Measurements from ENCODE around the gene PDCD6IP.
"Not testable (repeated sequence)": the region's sequence is repeated elsewhere in the genome, so short reads cannot be mapped to it uniquely, and the experiment has no call there.

PDCD6IP gene, protein sequence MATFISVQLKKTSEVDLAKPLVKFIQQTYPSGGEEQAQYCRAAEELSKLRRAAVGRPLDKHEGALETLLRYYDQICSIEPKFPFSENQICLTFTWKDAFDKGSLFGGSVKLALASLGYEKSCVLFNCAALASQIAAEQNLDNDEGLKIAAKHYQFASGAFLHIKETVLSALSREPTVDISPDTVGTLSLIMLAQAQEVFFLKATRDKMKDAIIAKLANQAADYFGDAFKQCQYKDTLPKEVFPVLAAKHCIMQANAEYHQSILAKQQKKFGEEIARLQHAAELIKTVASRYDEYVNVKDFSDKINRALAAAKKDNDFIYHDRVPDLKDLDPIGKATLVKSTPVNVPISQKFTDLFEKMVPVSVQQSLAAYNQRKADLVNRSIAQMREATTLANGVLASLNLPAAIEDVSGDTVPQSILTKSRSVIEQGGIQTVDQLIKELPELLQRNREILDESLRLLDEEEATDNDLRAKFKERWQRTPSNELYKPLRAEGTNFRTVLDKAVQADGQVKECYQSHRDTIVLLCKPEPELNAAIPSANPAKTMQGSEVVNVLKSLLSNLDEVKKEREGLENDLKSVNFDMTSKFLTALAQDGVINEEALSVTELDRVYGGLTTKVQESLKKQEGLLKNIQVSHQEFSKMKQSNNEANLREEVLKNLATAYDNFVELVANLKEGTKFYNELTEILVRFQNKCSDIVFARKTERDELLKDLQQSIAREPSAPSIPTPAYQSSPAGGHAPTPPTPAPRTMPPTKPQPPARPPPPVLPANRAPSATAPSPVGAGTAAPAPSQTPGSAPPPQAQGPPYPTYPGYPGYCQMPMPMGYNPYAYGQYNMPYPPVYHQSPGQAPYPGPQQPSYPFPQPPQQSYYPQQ

DNA sequence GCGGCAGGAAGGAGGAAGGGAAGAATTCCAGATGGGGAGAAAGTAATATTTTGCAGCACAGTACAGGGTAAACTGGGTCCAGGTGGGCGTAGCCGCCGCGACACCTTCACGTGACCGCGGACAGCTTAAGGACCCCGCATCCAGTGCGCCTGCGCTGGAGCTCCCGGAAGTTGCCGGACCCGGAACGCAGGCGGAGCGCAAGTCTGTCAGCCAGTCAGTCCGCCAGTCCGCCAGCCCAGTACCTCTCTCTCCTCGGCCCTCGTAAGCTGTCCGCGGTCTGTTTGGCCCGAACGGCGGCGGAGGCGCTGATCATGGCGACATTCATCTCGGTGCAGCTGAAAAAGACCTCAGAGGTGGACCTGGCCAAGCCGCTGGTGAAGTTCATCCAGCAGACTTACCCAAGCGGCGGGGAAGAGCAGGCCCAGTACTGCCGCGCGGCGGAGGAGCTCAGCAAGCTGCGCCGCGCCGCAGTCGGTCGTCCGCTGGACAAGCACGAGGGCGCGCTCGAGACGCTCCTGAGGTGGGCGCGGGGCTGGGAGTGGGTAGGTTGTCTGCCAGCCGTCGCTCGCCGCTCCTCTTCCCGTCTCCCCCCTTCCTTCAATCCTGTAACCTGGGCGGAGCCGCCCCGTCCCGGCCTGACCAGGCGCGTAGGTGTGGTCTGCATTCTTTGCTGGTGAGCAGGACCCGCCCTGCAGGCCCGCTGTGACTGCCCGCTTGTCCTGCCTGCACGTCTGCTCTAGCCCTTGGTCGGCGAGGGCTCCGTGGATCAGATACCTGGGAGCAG, at the start of gene PDCD6IP:
Gene PDCD6IP (plus strand): TSS at position 213 of the 784 bp plus-strand sequence. CDS start 99 bp downstream, at position 312.
- DNase-seq (ENCODE audit: low spot score), result peak; percentile 93

DNA sequence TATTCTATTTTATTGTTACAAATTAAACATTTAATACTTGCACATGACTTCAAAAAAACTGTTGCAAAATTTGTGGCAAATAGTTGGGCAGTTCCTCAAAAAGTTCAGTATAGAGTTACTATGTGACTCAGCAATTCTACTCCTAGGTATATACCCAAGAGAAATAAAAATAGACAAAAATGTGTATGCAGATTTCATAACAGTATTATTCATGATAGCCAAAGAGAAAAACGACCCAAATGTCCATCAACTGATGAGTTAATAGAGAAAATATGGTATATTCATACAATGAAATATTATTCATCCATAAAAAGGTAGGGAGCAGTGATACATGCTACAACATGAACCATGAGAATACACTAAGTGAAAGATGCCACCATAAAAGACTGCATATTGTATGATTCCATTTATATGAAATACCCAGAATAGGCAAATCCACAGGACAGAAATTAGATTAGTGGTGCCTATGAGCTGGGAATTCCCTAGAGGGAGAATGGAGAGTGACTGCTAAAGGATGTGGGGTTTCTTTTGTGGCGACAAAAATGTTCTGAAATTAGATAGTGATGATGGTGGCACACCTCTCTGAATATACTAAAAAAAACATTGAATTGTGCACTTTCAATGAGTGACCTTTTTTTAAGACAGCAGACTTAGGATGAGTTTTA, 48.8 kb upstream of the PDCD6IP start:
- peak; percentile 5 for DNase-seq (ENCODE audit: low spot score)

DNA sequence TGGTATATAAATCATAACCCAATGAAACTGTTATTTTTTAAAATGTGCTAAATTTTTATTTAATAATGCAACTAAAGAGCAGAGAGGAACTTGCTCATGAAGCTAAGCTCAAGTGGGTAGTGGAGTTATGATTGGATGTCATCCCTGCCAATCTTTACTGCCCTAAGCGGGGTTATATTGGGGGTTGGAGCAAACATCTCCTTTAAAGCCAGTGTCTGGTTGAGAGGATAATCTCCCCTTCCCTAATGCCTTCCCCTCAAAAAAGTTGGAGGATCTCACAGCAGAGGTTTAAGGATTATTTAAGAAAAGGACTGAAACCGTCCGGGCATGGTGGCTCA, 48.2 kb upstream of the PDCD6IP start:
- no peak for DNase-seq (ENCODE audit: low spot score)

DNA sequence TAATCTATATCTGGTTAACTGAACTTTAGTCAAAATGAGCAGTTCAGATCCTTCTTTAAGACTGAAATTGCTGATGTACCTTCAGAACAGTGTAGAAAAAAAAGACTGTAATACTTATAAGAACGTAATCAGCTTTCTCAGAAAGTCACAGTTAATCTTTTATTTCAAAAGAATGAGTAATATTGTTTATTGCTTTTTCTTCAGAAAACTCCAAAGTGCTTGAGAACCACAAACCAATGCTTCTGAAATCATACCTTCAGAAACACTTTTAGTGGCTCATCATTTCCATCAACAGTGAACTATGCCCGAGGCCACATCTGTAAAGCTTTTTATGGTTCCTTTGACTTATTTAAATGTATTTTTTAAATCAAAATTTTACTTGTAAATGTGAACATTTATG, 47.1 kb upstream of the PDCD6IP start:
- peak; percentile 17 for DNase-seq (ENCODE audit: low spot score)

DNA sequence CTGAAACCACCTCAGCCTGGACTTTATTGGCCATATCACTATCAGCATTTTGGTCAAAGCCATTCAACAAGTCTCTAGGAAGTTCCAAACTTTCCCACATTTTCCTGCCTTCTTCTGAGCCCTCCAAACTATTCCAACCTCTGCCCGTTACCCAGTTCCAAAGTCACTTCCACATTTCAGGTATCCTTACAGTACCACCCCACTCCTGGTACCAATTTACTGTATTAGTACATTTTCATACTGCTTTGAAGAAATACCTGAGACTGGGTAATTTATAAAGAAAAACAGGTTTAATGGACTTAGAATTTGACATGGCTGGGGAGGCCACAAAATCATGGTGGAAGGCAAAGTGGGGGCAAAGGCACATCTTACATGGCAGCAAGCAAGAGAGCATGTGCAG, 44.0 kb upstream of the PDCD6IP start:
- DNase-seq (ENCODE audit: low spot score), result not testable (repeated sequence)

DNA sequence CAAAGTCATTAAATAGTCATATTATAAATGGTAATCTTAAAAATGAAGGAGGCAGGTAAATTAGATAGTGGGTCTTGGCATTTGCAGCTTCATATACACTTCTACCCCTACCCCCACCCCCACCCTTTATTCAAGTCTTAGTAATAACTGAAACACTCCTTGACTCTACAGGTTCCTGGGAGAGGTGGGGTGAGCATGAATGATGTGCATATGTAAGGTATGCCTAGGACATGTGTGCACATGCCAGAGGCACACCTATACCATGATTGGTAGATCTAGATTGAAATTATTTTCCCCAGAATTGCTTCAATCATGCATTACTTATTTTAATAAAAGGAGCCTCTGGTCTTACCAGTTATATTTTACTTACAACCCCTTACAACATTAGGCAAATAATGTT, 40.1 kb upstream of the PDCD6IP start:
- no peak for DNase-seq (ENCODE audit: low spot score)

DNA sequence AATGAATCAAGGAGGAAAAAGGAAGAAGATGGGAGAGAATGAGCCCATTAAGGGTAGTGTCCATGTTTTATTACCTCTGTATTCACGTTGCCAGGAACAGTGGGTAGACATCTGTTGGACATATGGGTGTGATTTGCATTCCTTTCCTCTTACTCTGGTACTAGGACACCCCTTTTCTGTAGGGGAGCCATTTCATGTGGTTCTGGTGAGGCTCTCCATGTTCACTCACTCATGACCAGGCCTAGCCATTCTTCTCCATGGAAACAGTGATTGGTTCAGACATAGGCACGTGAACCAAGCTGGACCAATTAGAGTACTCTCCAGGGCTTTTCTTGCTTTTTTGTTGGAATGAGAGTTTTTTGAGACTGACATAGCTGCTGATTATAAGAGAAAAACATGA, 39.6 kb upstream of the PDCD6IP start:
- DNase-seq (ENCODE audit: low spot score), result no peak

DNA sequence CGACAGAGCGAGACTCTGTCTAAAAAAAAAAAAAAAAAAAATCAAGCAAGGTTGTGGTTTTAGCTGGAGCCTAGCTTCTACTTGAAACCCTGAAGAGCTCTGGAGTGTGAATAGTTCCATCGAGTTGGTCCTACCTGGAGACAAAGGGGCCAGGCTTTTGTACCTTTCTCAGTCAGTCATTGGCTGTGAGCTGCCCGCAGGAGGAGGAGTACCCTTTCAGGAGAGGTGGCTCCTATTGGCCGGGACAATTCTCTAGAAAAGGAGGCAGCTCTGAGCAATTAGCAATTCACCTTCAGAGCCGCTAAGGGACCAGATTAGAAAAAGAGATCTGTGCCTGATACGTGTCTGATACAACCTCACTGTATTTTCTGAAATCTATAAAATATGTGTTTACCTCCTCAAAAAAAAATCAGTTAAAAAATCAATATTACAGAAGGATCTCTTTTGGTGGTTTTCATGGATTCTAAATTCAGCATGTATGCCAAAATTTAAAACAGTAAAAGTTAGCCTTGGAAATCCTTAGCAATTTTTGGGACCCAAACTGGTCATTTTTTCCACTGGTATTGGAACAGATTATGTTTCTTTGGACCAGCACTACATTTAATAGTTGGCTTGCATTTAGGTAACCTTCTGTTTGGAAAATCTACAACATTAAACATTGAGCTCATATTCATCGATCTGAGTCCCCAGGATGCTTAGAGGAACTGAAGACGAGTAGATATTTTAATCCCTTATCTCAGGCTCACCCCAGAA, 29.7 kb upstream of the PDCD6IP start:
- no peak for DNase-seq (ENCODE audit: low spot score)

DNA sequence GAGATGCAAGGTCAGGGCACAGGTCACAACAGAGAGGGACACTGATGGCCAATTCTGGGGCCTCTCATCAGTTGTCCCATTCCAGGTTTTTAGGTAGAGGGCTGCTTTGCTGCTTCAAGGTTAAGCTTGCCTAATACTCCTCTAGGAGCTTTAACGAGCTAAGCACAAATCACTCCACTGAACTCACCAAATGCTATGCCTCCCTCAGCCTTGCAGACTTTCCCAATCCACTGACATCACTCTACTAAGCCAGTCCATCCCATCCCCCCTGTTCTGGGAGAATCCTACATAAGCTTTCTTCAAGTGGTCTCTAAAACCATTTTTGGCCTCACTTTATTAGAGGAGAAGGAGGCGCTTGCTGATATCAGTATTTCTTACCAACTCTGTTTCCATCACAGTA, 24.8 kb upstream of the PDCD6IP start:
- no peak for DNase-seq (ENCODE audit: low spot score)

DNA sequence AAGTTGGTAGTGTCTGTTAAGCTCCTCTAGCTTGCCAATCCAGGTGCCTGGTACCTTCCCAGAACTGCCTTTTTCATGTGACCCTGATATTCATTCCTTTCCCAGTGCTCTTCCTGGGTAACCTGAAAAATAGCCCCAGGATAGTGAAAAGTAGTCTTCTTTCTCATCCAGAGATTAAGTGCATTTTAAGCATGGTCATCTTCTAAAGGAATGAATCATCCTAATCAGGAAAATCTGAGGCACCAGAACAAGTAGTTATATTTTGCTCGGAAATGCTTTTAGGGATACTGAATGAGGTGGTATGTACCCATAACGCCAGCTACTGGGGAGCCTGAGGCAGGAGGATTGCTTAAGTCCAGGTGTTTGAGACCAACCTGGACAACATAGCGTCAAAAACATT, 23.1 kb upstream of the PDCD6IP start:
- no peak for DNase-seq (ENCODE audit: low spot score)

DNA sequence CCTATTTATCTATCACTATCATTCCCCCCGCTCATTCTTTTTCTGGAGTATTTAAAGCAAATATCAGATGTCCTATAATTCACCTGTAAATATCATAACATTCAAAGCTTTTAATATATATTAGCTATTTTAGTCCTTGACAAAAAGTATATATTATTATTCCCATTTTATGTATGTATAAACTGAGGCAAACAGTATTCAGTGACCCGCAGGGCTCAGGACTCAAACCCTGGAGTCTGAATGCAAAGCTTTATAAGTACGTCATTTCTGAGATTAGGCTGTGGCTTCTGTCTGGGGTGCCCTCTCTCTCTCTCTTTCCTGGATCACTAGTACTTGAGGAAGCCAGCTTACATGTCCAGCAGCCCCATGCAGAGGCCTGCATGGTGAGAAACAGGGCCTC, 20.4 kb upstream of the PDCD6IP start:
- DNase-seq (ENCODE audit: low spot score), result no peak

DNA sequence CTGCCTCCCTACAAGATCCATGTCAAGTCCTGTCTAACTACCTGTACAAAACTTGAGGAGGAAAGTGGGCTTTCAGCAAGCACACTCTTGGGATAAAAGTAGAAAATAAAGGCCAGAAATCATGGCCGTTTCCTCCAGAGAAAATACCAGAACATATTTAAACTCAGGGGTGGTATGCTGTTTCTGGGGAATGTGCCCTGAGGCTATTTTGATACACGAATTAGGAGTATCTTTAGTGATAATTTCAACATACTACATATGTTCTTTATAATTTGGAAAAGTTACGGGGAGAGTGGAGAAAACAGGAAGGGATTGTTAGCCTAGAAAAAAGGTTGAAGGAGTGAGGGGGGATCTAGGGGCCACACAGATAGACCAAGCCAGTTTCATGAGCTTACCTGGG, 18.7 kb upstream of the PDCD6IP start:
- no peak for DNase-seq (ENCODE audit: low spot score)

DNA sequence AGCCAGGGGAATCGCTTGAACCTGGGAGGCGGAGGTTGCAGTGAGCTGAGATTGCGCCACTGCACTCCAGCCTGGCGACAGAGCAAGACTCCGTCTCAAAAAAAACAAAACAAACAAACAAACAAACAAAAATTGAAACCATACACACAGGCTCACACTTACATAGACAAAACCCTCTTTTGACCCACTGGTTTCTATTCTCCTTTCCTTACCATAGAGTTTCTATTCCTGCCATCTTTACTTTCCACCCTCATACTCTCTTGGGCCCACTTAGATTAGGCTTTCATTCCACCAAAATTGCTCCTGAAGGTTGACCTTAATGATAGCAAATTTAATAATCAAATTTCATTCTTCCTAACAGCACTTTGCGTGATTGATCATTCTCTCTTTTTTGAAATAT, 17.0 kb upstream of the PDCD6IP start:
- DNase-seq (ENCODE audit: low spot score), result not testable (repeated sequence)

DNA sequence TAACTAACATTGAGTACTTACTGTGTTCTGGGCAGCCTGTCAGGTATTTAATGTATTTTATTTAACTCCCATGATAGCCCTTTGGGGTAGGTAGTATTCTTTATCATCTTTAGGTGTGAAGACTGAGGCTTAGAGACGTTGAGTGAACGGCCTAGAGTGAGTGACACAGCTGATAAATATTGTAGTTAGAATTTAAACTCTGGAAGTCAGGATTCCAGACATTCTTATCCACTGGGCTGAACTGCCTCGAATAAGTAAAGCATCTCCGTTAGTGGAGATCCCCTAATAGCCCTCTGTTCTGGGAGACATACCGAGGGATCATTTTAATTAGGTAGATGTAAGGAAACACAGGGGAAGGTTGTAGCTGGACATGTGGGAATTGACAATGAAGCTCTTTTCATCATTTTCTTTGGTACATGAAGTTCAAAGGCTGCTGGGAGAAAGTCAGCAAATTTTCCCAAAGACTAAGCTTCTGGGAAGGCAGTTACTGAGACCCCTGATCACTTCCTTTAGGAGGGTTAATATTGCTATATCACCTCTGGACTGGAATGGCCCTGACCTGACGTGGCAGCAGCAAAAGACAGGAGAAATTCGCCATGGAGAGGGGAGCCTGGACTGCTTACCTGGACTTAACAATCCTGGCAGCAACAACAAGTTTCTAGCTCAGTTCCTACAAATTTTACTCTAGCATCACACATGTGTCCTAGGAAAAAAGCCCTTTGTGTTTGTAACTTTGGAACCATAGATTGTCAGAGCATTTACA, 11.7 kb upstream of the PDCD6IP start:
- no peak for DNase-seq (ENCODE audit: low spot score)

DNA sequence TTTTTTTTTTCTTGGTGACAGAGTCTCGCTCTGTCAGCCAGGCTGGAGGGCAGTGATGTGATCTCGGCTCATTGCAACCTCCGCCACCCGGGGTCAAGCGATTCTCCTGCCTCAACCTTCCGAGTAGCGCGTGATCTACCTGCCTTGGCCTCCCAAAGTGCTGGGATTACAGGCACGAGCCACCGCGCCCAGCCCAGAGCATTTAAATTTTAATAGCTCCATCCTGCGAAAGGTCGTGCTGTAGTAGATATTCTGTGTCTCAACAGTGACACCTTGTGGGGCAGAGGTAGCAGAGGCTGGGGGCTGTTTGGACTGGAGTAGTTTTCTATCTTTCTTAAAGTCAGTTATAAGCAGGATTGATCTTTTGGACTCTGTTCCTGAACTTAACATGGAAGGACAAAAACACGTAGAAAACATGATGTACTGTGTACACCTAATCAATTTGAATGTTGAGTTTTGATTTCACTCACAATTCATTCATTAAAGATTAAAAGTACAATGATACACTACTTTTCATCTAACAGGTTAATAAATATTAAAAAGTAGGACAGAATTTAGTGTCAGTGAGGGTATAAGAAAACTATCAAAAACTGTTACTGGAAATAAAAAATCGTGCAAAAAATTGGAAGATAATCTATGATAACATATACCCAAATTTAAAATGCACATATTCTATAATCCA, 11.0 kb upstream of the PDCD6IP start:
- DNase-seq (ENCODE audit: low spot score), result peak; percentile 71

DNA sequence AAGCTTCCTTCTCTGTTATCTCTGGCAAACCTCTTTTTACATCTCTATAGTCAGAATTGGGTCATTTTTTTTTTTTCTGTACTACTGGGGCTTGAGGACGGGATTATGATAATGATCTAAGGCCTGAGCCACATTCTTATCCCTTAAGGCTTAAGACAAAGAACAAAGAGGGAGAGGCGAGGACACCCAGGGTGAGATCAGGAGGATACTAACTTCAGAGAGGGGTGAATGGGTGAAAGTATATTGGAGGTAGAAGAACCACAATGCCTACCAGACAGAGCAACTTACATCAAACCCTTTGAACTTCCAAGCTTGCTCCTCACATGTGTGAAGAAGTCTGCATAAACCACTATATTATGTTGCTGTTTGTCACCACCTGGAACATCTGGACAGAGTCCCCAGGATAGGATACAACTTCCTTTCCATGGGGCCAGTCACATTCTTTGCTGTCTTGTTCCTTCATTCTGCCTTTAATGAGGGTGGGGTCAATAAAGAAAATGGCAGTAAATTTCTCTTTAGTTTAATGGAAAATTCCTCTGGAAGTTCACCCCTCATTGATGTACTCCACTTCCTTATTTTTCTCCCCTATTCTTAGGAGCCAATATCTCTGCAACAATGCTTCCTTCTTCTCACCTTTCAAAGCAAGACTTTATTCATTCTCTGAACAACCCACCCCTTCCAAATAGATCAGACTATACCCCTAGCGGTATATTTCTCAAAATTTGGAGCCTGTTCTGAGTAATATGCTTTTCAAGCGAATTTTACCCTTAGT, 9.1 kb upstream of the PDCD6IP start:
- DNase-seq (ENCODE audit: low spot score), result no peak

DNA sequence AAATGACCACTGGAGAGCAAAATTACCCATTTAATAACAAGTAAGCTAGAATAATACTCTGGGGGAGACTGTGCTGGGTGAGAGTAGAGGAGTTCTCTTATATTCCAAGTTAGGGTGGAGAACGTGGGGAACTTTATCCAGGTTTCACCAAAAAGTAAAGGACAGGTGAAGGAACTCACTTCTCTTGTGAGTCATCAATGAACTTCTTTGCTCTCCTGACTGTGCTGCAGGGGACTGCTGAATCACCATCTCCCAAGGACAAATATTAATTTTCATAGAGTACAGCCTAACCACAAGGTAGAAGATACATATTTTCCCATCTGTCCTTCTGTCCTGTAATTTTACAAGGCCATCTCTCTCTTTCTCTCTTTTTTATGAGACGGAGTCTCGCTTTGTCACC, 8.3 kb upstream of the PDCD6IP start:
- no peak for DNase-seq (ENCODE audit: low spot score)

DNA sequence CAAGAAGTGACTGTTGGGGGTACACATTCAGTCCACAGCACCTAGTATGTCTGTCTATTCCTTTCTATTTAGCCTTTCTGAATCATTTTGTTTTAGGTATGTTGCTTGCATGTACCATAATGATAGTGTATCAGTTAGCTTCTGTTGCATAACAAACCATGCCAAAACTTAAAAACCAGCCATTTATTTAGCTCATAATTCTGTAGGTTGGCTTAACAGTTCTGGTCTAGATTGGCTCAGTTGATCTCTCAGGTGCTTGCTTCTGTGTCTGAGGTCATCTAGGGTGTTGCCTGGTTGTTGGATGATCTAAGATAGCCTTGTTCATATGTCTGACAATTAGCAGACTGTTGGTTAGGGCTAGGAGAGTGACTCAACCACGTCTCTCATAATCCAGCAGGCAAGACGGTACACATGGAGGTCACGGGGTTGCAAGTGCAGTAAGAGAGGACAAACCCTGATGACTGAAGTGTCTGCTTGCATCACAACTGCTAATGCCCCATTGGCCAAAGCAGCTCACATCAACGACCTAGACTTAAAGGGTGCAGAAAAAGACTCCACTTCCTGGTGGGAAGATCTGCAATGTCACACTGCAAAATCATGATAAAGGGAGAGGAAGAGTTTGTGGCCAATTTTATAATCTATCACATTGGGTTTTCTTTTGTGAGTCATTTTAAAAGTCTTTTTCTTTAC, 6.8 kb upstream of the PDCD6IP start:
- DNase-seq (ENCODE audit: low spot score), result peak; percentile 24

Data from activated CD4-positive, alpha-beta T cell treated with anti-CD3 and anti-CD28 coated beads, Interleukin-2, Interleukin-4, amounts not matched to agents 100 ng/mL and 50 ng/mL, durations not matched to agents 16 hours and 8 hours (primary cell).